Activated T-helper 1 cell treated with anti-CD3 and anti-CD28 coated beads, Interleukin-12 subunit alpha, Interleukin-12 subunit beta, Interleukin-2, Interleukin-4 antibody, amounts not matched to agents 30 ng/mL and 10 ng/mL and 1 ng/mL, durations not matched to agents 14 hours and 24 hours and 36 hours (primary cell): Measurements from ENCODE around the gene PLXNA3. TPM values are rescaled to one million over a fixed set of nuclear protein-coding genes. Genes with fewer than 3 reads are reported as not detected.
A peak's percentile ranks its signal among the peaks of the same experiment; 100 is the strongest.

ENCODE experiments used
- DNase-seq: peaks from one replicate; pipeline ENCODE4 v3.0.0; 2021; ENCODE audit warnings: low spot score
- H3K27ac Mint-ChIP-seq: one replicate; pipeline ENCODE4 v1.8.0; 2021; ENCODE audit warnings: mild to moderate bottlenecking, mixed read lengths
- H3K27me3 Mint-ChIP-seq: one replicate; pipeline ENCODE4 v1.8.0; 2022; ENCODE audit warnings: mild to moderate bottlenecking, moderate library complexity, mixed read lengths; ENCODE audit not compliant: insufficient read depth
- H3K36me3 Mint-ChIP-seq: one replicate; pipeline ENCODE4 v1.8.0; 2021; ENCODE audit warnings: low read depth, mixed read lengths
- H3K4me1 Mint-ChIP-seq: one replicate; pipeline ENCODE4 v1.8.0; 2021; ENCODE audit warnings: low read depth, mixed read lengths
- H3K4me3 Mint-ChIP-seq: one replicate; pipeline ENCODE4 v1.8.0; 2021; ENCODE audit warnings: mild to moderate bottlenecking, moderate library complexity, mixed read lengths
- H3K9me3 Mint-ChIP-seq: one replicate; pipeline ENCODE4 v1.8.0; 2021; ENCODE audit warnings: mixed read lengths
- intact Hi-C: fragments of 100-400 bp; cut with micrococcal nuclease; formaldehyde crosslinking; loops from one replicate; pipeline ENCODE4 v1.15.1; 2024
- total RNA-seq: library from RNA; stranded (reverse); gene quantifications from 2 replicates; pipeline ENCODE4 v1.2.3, GENCODE V29; 2022

The PLXNA3 gene
- total RNA-seq, 1 donor from 2014 or later = 45.4 TPM

DNA sequence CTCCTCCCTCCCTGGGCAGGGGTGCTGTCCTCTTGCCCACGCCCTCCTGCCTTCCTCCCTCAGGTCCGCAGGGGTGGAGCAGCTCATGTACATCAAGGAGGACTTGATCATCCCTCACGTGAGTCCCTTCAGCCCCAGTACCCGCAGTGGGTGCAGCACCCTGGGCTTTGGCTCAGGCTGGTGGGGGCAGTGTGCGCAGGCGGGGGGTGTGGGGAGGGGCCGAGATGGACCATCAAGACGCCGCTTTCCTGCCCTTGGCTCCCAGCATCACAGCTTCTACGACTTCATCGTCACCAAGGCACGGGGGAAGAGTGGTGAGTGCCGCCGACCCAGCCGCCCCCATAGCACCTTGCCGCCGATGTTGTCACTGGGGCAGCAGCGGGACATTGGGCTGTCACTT, 8.5 kb upstream of the PLXNA3 start:
- Mint-ChIP-seq H3K27me3 (no peaks in the 10 kb centered on the region), H3K27ac (no peak overlapping the region), H3K4me1 (no peaks in the 10 kb centered on the region), H3K36me3 (peaks cover 19% of the 10 kb centered on the region), H3K4me3 (no peak overlapping the region), H3K9me3 (no peaks in the 10 kb centered on the region)
- DNase-seq = no peak
- intact Hi-C loops = no loop called here

DNA sequence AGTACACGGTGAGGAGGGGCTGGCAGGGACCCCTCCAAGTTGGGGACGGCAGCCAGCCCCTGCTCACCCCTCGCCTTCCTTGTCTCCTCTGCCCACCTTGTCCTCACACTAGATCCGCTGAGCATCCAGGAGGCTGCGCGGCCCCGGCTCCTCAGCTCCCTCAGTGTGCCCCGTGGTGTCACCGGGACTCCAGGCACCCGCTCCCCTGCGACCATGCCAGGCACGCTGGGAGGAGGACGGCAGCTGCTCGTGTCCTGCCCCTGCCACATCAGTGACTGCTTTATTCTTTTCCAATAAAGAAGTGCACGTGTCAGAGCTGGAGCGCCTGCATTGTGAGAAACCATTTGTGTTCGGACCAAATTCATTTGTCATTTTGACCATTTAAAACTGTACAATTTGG, 7.8 kb upstream of the PLXNA3 start:
- no peak for DNase-seq
- H3K36me3 Mint-ChIP-seq = peaks cover 20% of the 10 kb centered on the region
- H3K27ac Mint-ChIP-seq = no peak overlapping the region
- intact Hi-C loops = no loop called here
- no peak overlapping the region for H3K4me3 Mint-ChIP-seq
- no peaks in the 10 kb centered on the region for H3K4me1 Mint-ChIP-seq
- H3K27me3 Mint-ChIP-seq = no peaks in the 10 kb centered on the region
- H3K9me3 Mint-ChIP-seq = no peaks in the 10 kb centered on the region

DNA sequence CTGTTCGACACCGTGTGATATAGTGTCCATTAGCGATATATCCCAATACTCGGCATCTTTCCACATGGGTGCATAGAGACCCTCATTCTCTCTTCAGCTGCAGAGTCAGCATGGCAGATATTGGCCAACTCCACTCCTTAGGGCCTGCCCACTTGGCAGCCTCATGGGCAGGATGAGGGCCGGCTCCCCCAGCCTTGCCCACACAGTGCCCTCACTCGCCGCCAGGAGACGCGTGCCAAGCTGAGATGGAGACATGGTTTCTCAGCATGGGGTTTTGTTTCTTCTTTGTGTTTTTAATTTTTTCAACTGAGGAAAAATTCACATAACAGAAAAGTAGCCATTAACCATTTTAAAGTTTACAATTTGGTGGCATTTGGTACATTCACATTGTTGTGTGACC, 5.3 kb upstream of the PLXNA3 start:
- peaks cover 14% of the 10 kb centered on the region for H3K36me3 Mint-ChIP-seq
- intact Hi-C loops = no loop called here
- H3K4me1 Mint-ChIP-seq = peaks cover 5% of the 10 kb centered on the region

DNA sequence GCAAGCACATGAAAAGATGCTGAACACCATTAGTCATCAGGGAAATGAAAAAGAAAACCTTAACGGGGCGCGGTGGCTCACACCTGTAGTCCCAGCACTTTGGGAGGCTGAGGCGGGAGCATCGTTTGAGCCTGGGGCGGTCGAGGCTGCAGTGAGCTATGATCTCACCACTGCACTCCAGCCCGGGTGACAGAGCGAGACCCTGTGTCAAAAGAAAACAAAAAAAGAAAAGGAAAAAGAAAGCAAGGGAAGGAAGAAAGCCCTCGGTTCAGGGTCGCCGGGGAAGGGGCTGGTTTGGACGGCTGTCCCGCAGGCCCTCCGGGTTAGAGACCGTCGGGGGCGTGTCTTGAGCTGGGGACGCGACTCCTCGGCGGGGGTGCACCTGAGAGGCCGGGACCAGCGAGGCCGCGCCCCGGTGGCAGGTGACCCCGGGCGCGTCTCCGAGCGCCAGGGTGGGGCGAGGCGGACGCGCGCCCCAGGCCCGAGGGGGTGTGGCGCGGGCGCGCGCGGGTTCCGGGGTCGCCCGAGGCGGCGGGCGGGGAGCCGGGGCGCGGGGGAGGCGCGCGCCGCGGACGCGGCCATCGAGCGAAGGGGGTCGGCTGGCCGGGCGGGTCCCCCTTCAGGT, 478 bp upstream of the PLXNA3 start:
- Mint-ChIP-seq H3K27ac (peak overlapping the region; percentile 94), H3K4me1 (peaks cover 5% of the 10 kb centered on the region), H3K36me3 (peaks cover 11% of the 10 kb centered on the region), H3K4me3 (peak overlapping the region; percentile 96), H3K9me3 (no peaks in the 10 kb centered on the region), H3K27me3 (no peaks in the 10 kb centered on the region)
- intact Hi-C loops = no loop called here
- DNase-seq = peak; percentile 39

More for the DNA sequence above, 5.3 kb upstream of the PLXNA3 start:
- no peak overlapping the region for H3K27ac Mint-ChIP-seq
- no peaks in the 10 kb centered on the region for H3K27me3 Mint-ChIP-seq
- no peaks in the 10 kb centered on the region for H3K9me3 Mint-ChIP-seq
- H3K4me3 Mint-ChIP-seq = no peak overlapping the region
- no peak for DNase-seq

DNA sequence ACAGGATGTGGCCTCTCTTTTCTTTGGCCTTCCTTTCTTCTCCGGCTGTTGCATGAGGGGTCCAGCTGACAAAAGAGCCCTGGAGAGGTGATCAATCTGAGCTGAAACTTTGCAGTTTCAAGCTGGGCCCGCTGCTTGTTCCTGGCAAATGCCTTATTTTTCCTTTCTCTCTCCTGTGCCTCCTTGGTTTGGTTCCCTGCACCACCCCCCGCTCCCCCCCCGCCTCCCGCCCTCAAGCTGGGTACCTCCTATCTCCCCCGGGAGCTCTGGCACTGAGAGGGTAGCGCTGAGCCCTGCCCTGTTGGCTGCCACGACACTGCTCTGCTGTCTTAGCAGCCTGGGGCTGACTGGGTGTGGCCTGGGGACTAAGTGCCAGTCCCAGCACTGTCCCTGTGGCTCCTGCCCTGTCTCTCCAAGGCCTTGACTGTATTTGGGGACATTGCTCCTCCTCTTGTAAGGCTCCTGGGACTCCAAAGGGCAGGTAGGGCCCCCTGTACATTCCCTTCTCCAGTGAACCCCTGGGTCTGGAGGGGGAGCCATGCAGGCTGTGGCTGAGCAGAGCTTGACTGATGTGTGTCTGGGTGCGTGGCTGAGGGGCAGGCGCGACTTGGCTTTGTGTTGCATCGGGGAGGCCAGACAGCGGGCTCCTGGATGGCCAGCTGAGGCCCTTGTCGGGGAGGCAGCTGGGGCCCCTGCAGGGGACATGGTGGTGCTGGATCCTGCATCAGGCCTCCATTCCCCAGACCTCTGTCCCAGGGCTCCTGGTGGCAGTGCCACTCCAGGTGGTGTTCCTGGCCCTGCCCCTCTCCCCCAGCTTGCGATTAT, 1.1 kb downstream of the PLXNA3 start:
- Mint-ChIP-seq H3K36me3 (peaks cover 7% of the 10 kb centered on the region), H3K4me3 (peak overlapping the region; percentile 83), H3K27ac (peak overlapping the region; percentile 48), H3K9me3 (no peaks in the 10 kb centered on the region), H3K27me3 (no peaks in the 10 kb centered on the region), H3K4me1 (peaks cover 5% of the 10 kb centered on the region)
- intact Hi-C loops = no loop called here
- no peak for DNase-seq

DNA sequence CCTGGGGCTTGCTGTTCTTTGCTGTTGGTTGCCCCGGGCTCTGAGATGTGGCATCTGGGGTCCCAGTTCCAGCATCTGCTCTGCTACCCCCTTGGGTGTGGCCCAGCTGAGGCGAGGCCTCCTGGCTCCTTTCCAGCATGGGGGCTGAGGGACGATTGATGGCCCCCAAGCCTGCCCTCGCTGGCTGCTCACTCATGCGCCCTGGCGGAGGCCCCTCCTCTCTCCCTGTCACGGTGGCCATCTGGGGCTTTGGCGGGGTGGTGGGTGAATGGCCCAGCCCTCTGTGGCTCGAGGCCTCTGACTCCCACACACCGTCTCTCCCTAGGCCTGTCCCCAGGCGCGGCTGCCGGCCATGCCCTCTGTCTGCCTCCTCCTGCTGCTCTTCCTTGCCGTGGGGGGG, 1.8 kb downstream of the PLXNA3 start:
- Mint-ChIP-seq H3K4me3 (peak overlapping the region; percentile 83), H3K4me1 (peaks cover 5% of the 10 kb centered on the region), H3K27ac (no peak overlapping the region), H3K36me3 (peaks cover 2% of the 10 kb centered on the region), H3K9me3 (no peaks in the 10 kb centered on the region), H3K27me3 (no peaks in the 10 kb centered on the region)
- intact Hi-C loops = no loop called here
- DNase-seq = no peak

DNA sequence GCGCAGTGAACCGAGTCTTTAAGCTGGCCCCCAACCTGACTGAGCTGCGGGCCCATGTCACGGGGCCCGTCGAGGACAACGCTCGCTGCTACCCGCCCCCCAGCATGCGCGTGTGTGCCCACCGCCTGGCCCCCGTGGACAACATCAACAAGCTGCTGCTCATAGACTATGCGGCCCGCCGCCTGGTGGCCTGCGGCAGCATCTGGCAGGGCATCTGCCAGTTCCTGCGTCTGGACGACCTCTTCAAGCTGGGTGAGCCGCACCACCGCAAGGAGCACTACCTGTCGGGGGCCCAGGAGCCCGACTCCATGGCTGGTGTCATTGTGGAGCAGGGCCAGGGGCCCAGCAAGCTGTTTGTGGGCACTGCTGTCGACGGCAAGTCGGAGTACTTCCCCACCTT, 2.2 kb downstream of the PLXNA3 start:
- no peaks in the 10 kb centered on the region for H3K9me3 Mint-ChIP-seq
- no peak for DNase-seq
- H3K27ac Mint-ChIP-seq = no peak overlapping the region
- peak overlapping the region; percentile 83 for H3K4me3 Mint-ChIP-seq
- intact Hi-C loops = no loop called here
- H3K4me1 Mint-ChIP-seq = peaks cover 5% of the 10 kb centered on the region
- H3K36me3 Mint-ChIP-seq = peaks cover 2% of the 10 kb centered on the region
- H3K27me3 Mint-ChIP-seq = no peaks in the 10 kb centered on the region

DNA sequence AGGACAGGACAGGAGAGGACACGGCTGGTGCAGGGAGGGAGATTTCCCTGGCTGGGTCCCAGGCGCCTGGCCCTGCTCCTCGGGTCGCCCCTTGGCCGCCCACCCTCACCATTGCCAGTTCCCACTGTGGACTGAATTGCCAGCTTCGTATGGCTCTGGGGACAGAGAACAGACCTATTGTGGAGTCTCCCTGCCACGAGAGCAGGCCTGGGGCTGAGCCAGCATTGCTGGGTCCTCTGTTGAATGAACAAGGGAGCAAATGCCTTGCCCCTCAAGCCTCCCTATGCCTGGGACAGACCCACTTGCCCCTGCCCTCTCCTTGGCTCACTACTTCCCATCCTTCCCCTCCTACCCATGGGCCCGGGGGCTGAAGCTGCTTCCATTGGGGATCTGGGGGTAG, 4.3 kb downstream of the PLXNA3 start:
- Mint-ChIP-seq H3K36me3 (peaks cover 2% of the 10 kb centered on the region), H3K4me3 (no peak overlapping the region)
- intact Hi-C loops = no loop called here

DNA sequence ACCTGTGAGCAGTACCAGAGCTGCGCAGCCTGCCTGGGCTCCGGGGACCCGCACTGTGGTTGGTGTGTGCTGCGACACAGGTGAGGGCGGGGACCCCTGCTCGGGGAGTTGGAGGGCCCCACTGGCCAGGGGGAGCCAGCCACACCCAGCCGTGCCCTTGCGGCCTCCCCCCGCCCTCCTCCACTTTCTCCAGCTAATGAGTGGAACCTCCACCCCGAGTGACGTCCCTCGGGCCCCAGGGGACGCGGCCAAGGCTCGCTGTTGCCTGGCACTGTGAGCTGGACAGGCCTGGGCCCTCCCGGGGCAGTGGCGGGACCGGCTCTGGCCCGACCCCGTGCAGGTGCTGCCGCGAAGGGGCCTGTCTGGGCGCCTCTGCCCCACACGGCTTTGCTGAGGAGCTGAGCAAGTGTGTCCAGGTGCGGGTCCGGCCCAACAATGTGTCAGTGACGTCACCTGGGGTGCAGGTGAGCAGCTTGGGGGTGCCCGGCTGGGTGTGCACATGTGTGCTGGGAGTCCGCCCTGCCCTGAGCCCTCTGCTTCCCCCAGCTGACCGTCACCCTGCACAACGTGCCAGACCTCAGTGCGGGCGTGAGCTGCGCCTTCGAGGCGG, 5.6 kb downstream of the PLXNA3 start:
- intact Hi-C loops = no loop called here
- H3K27ac Mint-ChIP-seq = no peak overlapping the region
- no peak for DNase-seq

More for the DNA sequence above, 4.3 kb downstream of the PLXNA3 start:
- peaks cover 2% of the 10 kb centered on the region for H3K4me1 Mint-ChIP-seq
- no peaks in the 10 kb centered on the region for H3K27me3 Mint-ChIP-seq
- no peak overlapping the region for H3K27ac Mint-ChIP-seq
- DNase-seq = no peak
- no peaks in the 10 kb centered on the region for H3K9me3 Mint-ChIP-seq

DNA sequence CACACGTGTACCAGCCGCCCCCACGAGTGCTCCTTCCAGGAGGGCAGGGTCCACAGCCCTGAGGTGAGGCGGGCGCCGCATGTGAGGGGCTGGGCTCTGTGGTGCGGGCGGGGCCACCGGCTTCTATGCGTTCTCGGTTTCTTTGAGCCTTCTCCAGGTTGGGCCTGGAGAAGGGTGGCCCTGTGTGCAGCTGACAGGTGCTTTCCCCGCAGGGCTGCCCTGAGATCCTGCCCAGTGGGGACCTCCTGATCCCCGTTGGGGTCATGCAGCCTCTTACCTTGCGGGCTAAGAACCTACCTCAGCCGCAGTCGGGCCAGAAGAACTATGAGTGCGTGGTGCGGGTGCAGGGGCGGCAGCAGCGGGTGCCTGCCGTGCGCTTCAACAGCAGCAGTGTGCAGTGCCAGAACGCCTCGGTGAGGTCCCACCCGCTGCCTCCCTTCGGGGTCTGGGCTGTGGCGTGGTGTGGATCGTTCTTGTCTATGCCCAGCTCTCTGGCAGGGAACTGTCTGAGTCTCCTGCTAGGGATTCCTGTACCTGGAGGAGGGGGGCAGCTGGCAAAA, 6.8 kb downstream of the PLXNA3 start:
- Mint-ChIP-seq H3K4me3 (no peak overlapping the region), H3K9me3 (no peaks in the 10 kb centered on the region), H3K36me3 (peaks cover 2% of the 10 kb centered on the region), H3K4me1 (no peaks in the 10 kb centered on the region), H3K27me3 (no peaks in the 10 kb centered on the region), H3K27ac (no peak overlapping the region)
- no peak for DNase-seq
- intact Hi-C loops = no loop called here

More for the DNA sequence above, 5.6 kb downstream of the PLXNA3 start:
- no peaks in the 10 kb centered on the region for H3K27me3 Mint-ChIP-seq
- no peaks in the 10 kb centered on the region for H3K4me1 Mint-ChIP-seq
- H3K36me3 Mint-ChIP-seq = peaks cover 2% of the 10 kb centered on the region
- no peaks in the 10 kb centered on the region for H3K9me3 Mint-ChIP-seq
- H3K4me3 Mint-ChIP-seq = no peak overlapping the region

DNA sequence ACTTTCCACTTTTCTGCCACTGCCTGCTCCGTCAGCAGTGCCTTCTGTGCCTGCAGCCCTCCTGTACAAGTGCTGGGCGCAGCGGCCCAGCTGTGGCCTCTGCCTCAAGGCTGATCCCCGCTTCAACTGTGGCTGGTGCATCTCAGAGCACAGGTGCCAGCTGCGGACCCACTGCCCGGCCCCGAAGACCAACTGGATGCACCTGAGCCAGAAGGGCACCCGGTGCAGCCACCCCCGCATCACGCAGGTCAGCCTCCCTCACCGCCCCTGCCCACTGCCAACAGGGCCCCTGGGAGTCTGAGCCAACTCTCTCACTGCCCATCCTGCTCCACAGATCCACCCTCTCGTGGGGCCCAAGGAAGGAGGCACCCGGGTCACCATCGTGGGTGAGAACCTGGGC, 7.5 kb downstream of the PLXNA3 start:
- Mint-ChIP-seq H3K27ac (no peak overlapping the region), H3K36me3 (peaks cover 2% of the 10 kb centered on the region), H3K9me3 (no peaks in the 10 kb centered on the region), H3K4me1 (no peaks in the 10 kb centered on the region), H3K4me3 (no peak overlapping the region), H3K27me3 (no peaks in the 10 kb centered on the region)
- intact Hi-C loops = no loop called here
- DNase-seq = no peak

DNA sequence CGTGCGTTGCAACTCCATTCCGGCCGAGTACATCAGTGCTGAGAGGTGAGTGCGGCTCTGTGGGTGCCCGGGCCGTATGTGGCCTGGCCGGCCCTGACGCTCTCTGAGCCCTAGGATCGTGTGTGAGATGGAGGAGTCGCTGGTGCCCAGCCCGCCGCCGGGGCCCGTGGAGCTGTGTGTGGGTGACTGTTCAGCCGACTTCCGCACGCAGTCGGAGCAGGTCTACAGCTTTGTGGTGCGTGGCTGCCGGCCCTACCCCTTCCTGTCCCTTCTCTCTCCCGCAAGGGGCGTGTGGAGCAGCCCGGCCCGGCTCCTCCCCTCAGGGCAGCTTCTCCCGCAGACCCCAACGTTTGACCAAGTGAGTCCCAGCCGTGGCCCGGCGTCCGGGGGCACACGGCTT, 8.0 kb downstream of the PLXNA3 start:
- no peaks in the 10 kb centered on the region for H3K4me1 Mint-ChIP-seq
- H3K27me3 Mint-ChIP-seq = no peaks in the 10 kb centered on the region
- H3K4me3 Mint-ChIP-seq = no peak overlapping the region
- H3K27ac Mint-ChIP-seq = no peak overlapping the region
- intact Hi-C loops = no loop called here
- DNase-seq = no peak
- H3K9me3 Mint-ChIP-seq = no peaks in the 10 kb centered on the region
- H3K36me3 Mint-ChIP-seq = peaks cover 2% of the 10 kb centered on the region

DNA sequence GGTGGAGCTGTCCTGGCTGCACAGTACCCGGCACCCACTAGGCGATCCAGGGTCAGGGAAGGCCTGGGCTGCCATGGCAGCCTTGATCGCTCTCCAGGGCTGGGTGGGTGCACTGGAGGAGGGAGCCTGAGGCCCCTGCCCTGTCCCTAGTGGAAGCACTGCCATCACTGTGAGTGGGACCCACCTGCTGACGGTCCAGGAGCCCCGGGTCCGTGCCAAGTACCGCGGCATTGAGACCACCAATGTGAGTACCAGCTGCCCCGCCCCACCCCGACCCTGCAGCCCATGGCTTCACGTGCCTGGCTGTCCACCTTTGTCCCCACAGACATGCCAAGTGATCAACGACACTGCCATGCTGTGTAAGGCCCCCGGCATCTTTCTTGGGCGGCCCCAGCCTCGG, 8.8 kb downstream of the PLXNA3 start:
- intact Hi-C loops = no loop called here
- no peaks in the 10 kb centered on the region for H3K9me3 Mint-ChIP-seq
- no peak overlapping the region for H3K27ac Mint-ChIP-seq
- H3K4me3 Mint-ChIP-seq = no peak overlapping the region
- H3K36me3 Mint-ChIP-seq = no peaks in the 10 kb centered on the region
- H3K4me1 Mint-ChIP-seq = no peaks in the 10 kb centered on the region
- DNase-seq = no peak
- no peaks in the 10 kb centered on the region for H3K27me3 Mint-ChIP-seq
